PFSK-1 (cell line): ENCODE data around the gene PWWP2B.

Experiments
- FOXP2 ChIP-seq: optimal IDR thresholded peaks from 2 replicates; pipeline ENCODE3; 2011; ENCODE audit warnings: borderline replicate concordance, control low read depth, inconsistent platforms; ENCODE audit not compliant: insufficient read depth; ENCODE audit errors: extremely low read length, extremely low read depth
- POLR2AphosphoS5 ChIP-seq: IDR thresholded peaks from 2 replicates; pipeline ENCODE4 v1.6.1; 2012; ENCODE audit warnings: low read depth, mild to moderate bottlenecking, control low read depth, low read length, moderate library complexity
- REST ChIP-seq, 2 experiments: IDR thresholded peaks; 2 replicates each; pipeline versions ENCODE4 v1.6.1 to v1.8.0; 2011 to 2012; ENCODE audit warnings: low read depth in 2 of 2, low read length in 2 of 2, control low read depth in 1 of 2, inconsistent platforms in 1 of 2, mild to moderate bottlenecking in 1 of 2, moderate library complexity in 1 of 2; ENCODE audit not compliant: insufficient read depth in 1 of 2
- SIN3A ChIP-seq: IDR thresholded peaks from 2 replicates; pipeline ENCODE4 v1.6.1; 2012; ENCODE audit warnings: mild to moderate bottlenecking, low read length, moderate library complexity, borderline replicate concordance; ENCODE audit not compliant: insufficient read depth
- TAF1 ChIP-seq: IDR thresholded peaks from 2 replicates; pipeline ENCODE4 v1.6.1; 2012; ENCODE audit warnings: low read length, control low read depth, borderline replicate concordance; ENCODE audit not compliant: insufficient read depth

Gene PWWP2B

DNA sequence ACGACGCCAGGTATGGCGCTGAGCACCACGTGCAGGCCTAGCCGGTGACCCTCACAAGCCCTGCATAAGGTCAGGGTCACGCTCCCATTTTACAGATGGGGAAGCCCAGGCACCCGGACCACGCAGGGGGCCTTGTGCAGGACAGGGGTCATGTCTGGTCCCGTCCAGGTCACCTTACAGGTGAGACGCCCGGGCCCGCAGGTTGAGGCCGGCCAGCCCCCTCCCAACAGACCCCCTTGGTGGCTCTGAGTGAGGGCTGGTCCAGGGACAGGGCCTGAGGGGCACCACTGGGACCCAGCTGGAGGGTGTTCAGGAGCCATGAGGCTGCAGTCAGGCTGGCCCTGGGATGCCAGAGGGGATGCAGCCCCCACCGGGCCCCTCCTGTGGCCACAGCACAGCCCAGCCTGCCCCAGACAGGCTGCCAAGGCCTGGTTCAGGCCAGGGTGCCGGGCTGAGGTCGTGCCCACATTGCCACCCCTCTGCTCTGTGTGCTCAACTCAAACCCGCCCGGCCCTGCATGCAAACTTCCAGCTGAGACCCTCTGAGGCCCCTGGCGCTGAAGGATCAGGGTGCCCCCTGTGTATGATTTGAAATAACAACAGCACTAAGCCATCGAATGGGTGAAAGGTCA is 69.0 kb downstream of the PWWP2B start:
- no peak for TF ChIP-seq REST (IDR thresholded peaks at IDR 0.05; ENCODE audit: insufficient read depth in 1 of 2, low read depth in 2 of 2, low read length in 2 of 2)

GRCh38 chr10:132466520-132467463 is 69.8 kb downstream of the PWWP2B start:
- TF ChIP-seq TAF1 (no peak), POLR2AphosphoS5 (no peak), FOXP2 (no peak), REST (IDR thresholded peaks at IDR 0.05; ENCODE audit: insufficient read depth in 1 of 2, low read depth in 2 of 2, low read length in 2 of 2) (no peak), SIN3A (no peak)
